OCI-LY1 (cell line): ENCODE measurements around the gene AGPAT2.

Experiments
- CTCF ChIP-seq: fragments of 200-600 bp; sonication (generic), shearing (Covaris generic); IDR thresholded peaks from 2 replicates; pipeline ENCODE4 v1.5.1; 2017; ENCODE audit warnings: mild to moderate bottlenecking, antibody characterized with exemption, low read length, moderate library complexity, mixed read lengths
- EZH2 ChIP-seq: fragments of 200-600 bp; sonication (generic), shearing (Covaris generic); IDR thresholded peaks from 2 replicates; pipeline ENCODE4 v1.8.0; 2017; ENCODE audit warnings: borderline replicate concordance, mixed run types, mild to moderate bottlenecking, antibody characterized with exemption, low read length, moderate library complexity, mixed read lengths

- TF ChIP-seq CTCF, result no peak
- TF ChIP-seq EZH2, result no peak
These were observed 46.4 kb upstream of the AGPAT2 start for GRCh38 chr9:136733611-136734010.
